Raji (cell line): Measurements from ENCODE around the gene HBS1L.

Experiments
- POLR2A ChIP-seq: IDR thresholded peaks from 2 replicates; pipeline ENCODE4 v1.6.1; 2011; ENCODE audit warnings: low read depth, low read length, control low read depth; ENCODE audit not compliant: insufficient read depth

HBS1L gene

DNA sequence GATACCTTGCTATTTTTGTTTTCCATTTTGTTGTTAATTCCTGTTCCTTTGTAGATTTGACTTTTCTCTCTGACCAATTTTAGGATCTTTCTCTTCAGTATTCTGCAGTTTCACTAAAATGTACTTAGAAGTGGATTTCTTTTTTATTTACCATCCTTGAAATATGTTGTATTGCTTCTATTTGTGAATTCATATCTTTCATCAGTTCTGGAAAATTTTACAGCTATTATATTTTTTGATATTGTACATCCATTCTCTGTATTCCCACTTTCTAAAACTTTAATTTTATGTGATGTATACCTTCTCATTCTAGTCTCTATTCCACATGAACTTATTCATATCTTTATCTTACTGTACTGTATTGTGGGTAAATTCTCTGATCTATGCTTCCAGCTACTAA is 95.0 kb downstream of the HBS1L start:
- TF ChIP-seq POLR2A = no peak

DNA sequence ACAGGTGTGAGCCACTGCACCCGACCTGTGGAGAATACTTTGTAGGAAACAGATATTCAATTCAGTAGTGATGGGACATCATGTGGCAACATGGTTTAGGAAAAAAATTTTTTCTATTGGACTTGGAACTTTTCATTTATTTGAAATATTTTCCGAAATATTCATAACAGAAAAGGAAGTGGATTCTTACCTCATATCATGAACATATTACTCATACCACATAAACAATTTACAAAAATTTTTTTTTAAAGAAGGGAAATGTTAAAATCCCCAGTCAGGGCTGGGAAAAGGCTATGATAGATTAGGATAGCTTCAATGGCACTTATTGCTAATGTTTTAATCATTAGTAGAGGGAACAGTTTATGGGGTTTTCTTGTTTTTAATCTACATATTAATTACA is 97.9 kb downstream of the HBS1L start:
- TF ChIP-seq POLR2A = no peak

DNA sequence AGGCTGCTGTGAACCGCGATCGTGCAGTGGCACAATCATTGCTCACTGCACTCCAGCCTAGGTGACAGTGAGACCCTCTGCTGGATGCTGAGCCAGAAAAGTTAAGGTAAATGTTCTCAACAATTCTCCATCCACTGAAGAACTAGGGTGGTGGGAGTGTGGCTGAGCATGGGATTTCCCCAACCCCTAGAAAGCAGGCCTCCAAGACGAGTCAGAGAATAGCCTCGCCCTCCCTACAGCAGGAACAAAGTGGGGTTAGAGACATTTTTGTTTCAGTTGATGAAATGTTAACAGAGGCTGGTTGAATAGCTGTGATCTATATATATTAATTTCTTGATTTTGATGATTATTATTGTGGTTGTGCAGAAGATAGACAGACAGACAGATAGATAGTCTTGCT is 98.6 kb downstream of the HBS1L start:
- TF ChIP-seq POLR2A = no peak

DNA sequence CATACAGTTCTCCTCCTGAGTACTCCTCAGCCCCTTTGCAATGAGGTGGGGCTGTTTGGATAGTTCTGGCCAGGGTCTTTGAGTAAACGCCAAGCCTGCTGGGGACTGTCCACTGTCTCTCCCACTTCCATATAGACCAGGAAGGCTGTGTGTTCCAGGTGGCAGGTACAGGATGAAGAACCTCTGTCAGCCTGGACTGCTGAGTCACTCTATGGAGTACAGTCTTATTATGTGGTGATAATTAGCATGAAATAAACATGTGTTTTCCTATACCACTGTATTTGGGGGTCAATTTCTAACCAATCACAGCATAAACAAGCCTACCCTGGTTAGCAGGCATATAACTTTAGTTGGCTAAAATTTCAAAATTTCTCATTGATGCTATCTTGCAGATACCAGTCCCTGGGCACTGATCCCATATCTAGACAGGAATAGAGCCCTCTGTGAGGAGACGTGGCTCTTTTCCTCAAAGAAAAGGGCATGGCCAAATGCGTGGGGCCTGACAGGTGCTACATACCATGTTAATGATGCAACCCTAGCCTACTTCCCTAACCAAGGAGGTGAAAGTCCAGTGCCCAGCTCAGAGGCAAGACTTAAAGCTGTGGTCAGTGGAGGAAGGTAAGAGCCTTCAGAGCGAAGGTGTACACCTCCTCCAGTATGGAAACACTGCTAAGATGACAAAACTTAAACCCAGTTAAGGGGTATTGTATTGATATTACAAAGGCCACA is 100.2 kb downstream of the HBS1L start:
- TF ChIP-seq POLR2A = no peak

DNA sequence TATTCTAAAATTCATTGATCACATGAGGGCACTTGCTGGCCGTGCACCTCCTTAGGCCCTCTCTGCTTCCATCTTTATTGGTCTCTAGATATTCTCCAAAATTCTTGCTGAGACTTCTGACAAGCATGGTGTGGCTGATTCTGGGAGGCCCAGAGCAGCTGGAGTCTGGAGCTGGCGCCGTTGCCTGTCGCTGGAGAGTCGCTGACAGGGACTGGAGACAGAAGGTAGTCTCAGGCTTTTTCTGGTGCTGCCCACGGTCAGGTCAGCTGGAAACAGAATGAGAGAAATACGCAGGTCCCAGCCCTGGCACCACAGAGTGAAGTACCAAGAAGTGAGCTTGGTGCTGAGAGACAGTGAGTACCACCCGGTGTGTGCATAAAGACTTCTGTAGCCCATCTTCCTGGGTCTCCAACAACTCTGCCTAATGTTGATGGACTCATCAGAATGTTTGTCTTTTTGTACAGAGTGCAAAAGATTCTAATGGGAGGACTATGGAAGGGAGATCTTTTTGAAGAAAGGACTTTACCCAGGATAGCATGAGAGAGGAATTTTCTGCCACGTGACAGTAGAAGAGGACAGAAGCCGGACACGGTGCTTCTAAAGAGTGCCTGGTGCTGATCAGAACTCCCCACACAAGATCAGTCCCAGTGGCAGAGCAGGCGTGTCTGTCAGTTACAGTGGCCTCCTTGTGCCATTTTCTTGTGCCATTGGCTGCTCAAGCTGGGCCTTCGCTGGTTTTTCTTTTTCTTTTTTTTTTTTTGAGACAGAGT is 102.9 kb downstream of the HBS1L start:
- no peak for TF ChIP-seq POLR2A

DNA sequence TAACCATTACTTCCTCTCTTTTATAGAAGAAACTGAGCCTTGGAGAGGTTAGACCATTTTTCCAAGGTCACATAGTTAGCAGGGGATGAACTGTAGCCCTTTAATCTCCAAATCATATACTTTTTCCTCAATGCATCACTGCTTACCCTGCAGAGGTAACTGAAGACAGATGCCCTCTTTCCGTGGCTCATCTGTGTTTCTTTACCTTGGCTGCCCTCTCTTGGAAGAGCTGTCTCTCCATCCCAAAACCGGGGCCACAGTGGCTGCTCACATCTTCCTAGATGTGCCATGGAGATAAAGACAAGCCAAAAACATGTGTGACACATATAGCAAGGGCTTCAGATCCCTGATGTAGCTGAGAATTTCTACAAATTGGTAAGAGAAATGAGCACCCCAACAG is 104.1 kb downstream of the HBS1L start:
- TF ChIP-seq POLR2A = no peak

DNA sequence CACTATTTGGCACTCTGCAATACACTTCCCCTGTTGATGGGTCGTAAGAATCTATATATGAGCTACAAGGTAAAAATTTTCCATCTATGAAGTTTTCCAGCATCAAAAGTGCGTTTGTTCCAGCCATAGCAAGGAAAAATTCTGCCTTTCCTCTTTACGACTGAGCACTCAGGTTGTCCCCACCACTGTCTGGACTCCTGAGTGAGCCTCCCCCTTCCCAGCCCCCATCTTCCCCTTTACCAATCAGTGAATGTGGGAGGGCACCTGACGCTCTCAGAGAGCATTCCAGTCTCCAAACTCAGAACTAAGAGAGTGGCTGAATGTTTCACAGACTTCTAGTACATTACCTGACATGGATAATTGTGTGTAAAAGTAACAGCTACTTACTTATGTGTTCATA is 104.7 kb downstream of the HBS1L start, which contains the start of gene ALDH8A1:
TSS of gene ALDH8A1 (minus strand) at position 175 of the 400 bp plus-strand sequence. CDS start at position 127, 48 bp downstream.
- no peak for TF ChIP-seq POLR2A

DNA sequence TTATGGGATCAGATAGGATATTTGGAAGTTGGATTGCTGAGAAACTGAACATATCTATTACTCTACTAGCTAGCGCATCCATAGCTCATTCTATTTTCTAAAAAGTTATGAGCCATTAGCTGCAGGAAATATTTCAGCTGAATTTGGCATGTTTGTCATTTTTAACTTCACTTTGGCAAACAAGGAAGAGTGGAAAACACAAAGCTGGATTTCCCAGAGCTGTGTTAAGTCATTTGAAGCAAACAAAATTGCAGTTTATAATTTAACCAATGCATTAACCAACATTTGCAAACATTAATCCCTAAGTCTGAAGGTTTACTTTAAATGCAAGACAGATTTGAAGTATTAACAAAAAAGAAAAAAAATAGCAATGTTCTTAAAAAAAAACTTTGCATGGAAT is 105.9 kb downstream of the HBS1L start:
- TF ChIP-seq POLR2A = no peak

DNA sequence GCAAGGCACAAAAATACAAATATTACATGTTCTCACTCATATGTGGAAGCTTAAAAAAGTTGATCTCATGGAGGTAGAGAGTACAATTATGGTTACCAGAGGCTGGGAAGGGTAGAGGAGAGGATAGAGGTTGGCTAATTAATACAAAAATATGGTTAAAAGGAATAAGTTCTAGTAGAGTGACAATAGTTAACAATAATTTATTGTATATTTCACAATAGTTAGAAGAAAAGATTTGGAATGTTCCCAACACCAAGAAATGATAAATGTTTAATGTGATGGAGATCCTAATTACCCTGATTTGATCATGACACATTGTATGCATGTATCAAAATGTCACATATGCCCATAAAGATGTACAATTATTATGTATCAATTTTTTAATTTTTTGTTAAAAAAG is 106.5 kb downstream of the HBS1L start:
- no peak for TF ChIP-seq POLR2A

DNA sequence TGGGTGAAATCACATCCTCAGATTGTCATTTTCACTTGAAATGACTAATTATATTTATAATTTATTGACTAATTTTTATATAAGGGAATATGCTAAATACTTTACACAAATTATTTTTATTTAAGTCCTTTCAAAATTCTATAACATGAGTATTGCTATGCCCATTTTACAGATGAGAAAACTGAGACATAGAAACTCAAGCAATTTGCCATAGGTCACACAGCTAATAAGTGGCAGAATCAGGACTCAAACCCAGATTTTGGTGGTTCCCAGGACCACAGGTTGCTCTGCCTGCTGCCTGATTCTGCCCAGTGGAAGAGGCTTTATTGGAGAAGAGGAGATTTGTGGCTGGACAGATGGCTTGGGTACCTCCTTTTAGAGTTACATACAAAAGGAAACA is 109.6 kb downstream of the HBS1L start:
- TF ChIP-seq POLR2A = no peak

DNA sequence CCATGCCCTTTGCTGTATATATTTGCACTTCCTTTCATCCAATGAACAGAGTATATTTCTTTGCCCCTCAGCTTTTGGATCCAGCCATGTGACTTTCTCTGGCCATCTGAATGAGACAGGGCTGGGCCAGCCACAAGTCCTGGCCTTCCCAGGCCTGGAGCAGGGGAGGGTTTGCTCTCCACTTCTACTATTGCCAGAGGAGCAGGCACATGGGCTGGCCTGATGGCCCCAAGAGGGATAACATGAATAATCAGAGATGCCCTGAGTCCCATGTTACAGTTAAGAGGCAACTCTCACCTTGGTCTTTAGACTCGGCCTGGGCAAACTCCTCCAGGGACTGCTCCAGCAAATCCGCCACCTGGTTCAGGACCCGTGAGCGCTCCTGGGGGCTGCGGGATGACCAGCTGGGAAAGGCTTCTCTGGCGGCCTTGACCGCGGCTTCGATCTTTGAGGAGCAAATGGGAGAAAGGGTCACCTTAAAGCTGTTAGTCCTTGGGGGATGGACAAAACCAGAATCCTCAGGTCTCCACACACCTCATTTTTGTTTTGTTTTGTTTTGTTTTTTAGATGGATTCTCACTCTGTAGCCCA is 111.0 kb downstream of the HBS1L start:
- no peak for TF ChIP-seq POLR2A

DNA sequence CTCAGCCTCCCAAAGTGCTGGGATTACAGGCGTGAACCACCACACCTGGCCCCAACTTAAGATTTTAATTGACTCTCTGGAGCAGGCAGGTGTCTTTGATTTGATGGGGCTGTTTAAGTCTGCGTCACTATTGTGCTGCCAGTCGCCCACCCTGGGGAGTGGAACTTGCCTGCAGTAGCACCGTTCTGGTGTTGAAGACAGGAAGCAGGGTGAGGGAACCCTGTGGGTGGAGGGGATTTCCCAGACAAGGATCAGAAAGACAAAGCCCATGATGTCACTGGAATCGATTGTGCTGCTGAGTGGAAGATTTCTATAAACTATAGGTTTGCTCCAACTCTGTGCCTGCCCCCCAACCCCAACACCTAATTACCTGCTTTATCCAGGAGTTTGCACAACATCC is 115.7 kb downstream of the HBS1L start:
- no peak for TF ChIP-seq POLR2A

DNA sequence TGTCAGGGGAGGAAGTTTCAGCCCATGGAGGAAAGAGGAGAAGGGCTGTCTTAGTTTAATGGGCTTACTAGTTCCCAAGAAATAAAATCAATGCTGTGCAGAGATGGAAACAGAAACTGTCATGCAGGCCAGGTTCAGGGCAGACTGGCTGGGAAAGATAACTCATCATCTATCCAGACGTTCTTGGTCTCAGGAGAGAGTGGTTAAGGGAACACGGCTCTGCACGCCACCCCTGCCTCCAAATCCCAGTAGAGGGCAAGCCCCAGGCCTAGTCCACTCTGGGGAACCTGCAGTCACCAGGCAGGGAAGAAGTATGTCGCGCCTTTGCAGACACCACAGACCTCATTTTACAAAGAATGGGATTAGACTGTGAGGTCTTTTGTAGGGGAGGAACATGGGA is 117.2 kb downstream of the HBS1L start:
- no peak for TF ChIP-seq POLR2A

DNA sequence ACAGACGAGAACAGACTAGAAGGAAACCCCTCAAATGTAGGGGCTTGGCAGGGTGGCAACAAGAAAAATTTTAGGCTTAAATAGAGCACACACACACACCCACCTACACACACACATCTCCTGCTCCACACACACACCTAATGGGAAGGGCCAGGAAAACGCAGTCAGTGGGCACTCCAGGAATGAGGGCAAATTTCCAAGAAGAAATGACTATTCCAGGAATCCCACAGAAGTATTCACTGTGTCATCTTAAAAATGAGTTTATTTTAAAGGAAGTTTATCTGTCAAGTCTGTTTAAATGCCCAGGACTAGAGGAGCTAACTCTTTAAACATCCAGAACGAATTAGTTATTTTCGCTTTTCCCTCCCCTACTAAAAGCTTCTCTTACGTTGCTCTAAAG is 117.7 kb downstream of the HBS1L start:
- no peak for TF ChIP-seq POLR2A

DNA sequence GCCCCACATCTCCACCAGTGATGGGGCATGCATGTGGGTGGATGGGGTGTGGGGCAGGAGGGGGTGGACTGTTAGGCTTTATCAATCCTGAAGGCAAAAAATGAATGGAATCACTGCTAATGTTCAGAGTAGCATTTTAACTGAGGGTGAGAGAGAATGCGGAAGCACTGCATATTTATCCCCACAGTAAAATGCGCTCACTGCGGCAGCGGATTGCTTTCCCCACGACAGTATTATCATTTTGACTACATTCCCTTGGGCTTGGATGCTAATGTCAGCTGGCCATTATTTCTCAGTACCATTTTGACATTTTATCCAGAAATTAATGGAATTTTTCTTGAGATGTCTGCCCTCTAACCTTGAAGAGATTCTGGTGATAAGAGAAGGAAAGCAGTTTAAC is 118.1 kb downstream of the HBS1L start:
- TF ChIP-seq POLR2A = no peak
